Activated CD4-positive, alpha-beta T cell treated with anti-CD3 and anti-CD28 coated beads for 24 hours (primary cell): ENCODE results near the gene SDC4.
"Not testable (repeated sequence)": the region's sequence is repeated elsewhere in the genome, so short reads cannot be mapped to it uniquely, and the experiment has no call there.

ENCODE experiments used
- DNase-seq, 2 donors: peaks; one replicate each; pipeline ENCODE4 v3.0.0-alpha.2; 2020; ENCODE audit warnings: low read depth in 2 of 2

Gene SDC4

DNA sequence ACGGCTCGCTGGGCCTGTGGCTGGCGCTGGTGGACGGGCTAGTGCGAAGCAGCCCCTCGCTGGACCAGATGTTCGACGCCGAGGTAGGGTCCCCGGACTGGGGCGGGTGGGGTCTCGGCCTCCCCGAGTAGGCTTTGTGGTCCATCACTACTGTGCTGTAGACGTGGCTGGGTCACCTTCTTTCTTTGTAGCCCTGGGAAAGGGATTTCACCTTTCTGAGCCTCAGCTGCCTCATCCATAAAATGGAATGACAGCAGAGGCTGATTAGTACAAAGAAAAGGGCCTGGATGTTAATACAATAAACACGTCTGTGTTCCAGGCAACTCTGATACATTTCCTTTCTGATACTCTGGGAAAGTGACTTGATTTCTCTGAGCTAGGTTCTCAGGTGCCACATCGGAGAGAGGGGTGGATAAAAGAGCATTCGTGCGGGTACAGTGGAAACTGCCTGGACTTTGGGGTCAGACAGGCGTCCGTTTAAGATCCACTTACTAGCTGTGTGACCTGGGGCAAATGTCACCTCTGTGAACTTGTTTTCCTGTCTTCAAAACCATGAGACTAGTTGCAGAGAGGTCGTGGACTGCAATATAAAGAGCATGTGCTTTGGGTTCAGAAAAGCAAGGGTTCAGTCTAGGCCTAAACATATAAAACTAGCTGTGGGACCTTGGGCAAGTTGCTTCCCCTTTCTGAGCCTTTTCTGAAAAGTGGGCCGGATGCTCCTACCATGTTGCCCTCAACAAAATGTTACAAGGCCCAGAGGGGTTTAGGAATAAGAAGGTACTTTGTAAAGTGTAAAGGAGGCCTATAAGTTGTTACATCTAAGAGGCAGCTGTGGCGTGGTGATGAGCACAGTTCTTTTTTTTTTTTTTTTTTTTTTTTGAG, 15.6 kb upstream of the SDC4 start:
- DNase-seq: no peak

DNA sequence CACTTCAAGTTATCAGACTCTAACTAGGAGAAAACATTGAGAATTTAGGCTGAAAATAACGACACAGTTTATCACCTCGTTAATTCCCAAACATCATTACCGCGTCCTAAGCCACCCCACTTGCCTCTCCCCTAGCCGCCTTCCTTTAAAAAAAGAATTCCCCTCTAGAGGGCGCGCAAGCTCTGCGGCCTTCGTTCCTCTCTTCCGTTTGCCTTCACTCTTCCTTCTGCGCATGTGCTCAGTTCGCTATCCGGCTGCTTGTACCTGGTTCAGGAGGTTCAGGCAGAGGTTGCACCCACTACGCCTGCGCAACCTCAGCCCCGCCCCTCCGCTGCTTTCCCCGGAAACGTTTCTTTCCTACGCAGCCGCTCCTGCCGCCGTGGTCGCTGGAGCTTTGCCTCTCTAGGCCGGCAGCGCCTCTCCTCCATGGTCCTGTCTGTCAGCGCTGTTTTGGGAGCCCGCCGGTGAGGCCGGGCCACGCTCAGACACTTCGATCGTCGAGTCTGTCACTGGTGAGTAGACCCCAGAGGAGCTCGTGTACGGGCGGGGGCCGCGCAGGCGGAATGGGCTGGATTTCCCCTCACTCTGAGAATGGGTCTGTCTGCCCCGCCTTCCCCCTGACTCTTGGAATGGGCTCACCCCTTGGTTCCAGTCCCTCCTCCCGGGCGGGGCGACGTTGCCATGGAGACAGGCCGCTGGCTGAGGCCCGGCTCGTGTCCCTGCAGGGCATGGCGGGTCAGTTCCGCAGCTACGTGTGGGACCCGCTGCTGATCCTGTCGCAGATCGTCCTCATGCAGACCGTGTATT, 14.8 kb upstream of the SDC4 start, which contains the start of gene SYS1:
SYS1 (plus strand) TSS at position 353 of the 807 bp plus-strand sequence; CDS start at position 729, 376 bp downstream.
- peak; percentile 98 to 99 for DNase-seq

DNA sequence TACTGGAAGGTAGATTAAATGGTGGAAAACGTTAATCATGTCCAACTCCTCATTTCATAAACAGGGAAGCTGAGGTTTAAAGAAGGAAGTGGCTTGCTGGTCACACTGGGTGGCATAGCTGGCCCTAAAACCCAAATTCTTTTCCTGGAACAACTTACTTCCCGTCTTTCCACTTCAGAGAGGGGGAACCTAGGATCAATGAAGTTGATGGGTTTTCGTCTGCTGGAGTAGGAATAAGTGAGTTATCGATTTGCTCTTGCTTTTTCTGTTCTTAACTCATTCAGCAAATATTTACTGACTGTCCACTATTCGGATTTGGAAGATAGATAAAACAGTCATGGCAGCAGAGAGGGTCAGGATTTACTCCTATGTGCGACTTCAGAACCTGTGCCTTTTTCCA, 13.6 kb upstream of the SDC4 start:
- no peak for DNase-seq

DNA sequence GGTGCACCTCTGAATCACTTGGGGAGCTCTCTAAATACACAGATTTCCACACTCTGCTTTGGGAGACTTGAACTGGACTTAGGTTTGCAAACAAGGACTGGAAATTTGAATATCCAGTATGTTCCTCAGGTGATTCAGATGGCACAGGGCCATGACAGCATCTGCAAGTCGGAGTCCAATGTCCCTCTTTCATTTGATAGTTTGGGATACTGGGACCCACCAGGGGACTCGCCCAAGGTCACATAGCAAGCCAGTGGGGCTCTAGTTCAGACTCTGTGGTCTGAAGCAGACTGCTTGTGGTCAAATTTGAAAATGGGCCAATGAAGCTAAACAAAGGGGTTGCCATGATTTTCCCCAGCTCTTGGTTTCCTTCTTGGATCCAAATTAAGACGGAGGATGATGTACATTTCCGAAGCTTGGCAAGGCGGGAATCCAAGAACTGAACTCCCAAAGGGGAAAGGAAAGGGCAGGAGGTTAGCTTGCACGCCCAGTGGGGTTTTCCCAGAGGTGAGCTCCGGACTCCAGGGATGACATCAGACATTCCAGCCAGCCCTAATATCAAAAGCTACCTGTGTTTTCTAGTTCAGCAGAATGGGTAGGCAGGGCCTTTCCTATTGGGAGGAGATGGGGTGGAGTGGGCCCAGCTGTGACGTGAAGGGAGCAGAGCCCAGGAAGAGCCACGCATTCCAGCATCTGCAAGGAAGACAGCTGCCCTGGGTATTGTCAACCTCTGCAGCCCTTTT, 11.4 kb upstream of the SDC4 start:
- DNase-seq: no peak

DNA sequence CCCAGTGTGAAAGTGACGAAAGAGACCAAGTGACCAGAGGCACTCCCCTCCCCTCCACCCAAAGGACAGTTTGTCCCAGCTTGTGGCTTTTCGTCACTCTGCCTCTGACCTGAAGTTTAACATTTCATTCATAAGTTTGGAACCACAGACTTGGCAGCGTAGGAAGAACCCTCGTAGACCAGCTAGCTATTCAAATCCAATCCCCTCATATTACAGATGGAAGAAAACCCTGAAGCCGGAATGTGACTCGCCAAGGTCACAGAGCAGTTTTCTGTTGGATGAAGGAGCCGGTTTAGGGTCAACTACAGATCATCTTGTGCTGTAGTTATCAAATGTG, 10.8 kb upstream of the SDC4 start:
- no peak for DNase-seq

DNA sequence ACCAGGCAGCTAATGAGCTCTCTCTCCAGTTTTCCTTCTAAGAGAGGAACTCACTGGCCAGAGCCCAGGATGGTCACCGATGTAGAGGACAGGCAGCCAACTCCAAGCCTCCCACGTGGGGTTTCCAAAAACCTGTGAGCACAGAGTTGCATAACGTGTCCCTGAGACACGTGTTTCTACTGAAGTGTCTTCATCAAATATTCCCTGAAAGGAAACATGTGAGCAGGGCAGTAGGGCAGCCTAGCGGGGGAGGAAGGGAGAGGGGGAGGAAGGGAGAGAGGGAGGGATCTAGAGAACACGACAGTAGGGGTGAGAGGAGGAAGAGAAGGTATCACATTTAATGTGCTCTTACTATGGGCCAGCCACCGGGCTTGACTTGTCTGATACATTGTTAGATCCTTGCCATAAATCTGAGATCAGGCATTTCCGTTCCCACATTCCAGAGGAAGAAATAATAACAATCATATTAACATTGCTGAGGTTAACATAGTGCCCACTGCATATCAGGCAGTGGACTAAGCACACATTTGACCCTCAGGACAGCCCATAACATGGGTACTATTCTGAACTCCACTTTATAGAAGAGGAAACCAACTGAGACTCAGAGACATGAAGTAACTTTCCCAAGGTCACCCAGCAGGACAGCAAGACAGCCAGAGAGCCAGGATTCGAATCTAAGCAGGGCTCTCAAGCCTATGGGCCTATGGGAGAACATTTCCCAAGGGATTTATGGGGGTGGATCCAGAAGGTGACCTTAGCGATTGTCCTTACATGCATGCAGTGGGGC, 10.3 kb upstream of the SDC4 start:
- DNase-seq: no peak

DNA sequence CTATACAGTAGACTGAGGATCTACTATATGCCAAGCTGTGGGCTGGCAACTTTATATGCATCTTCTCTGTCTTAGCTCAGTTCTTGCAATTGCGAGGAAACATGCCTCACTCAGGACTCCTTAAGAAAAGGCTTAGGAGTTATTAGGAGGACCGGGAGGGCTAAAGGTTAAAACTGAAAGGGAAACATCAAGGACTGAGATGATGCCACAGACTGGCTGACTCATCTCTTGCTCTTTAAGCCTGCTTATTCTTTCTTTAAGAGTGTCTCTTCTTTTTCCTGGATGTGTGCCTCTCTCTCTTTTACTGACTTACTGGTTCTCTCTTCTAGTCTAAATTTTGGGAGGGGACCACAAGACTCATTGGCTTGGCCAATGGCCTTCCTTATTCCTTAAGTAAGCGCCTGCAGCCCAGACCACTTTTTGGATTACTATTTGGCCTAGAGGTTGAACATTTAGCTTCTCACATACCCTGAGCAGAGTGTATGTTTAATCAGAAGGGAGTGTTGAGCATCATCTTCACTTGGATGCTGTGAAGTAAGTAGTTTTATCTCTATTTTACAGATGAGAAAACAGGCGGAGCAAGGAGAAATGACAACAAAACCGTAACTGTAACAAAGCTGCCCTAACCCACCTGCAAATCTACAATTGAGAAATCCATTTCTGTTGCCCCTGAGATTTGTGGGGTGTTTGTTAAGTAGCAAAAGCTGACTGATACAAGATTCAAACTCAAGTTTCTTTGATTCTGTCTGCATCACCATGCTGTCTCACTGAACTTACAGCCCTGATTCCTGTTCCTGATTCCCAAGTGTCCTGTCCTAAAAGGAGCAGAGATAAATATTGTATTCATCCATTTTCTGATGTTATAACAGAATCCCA, 7.2 kb upstream of the SDC4 start:
- DNase-seq: no peak

DNA sequence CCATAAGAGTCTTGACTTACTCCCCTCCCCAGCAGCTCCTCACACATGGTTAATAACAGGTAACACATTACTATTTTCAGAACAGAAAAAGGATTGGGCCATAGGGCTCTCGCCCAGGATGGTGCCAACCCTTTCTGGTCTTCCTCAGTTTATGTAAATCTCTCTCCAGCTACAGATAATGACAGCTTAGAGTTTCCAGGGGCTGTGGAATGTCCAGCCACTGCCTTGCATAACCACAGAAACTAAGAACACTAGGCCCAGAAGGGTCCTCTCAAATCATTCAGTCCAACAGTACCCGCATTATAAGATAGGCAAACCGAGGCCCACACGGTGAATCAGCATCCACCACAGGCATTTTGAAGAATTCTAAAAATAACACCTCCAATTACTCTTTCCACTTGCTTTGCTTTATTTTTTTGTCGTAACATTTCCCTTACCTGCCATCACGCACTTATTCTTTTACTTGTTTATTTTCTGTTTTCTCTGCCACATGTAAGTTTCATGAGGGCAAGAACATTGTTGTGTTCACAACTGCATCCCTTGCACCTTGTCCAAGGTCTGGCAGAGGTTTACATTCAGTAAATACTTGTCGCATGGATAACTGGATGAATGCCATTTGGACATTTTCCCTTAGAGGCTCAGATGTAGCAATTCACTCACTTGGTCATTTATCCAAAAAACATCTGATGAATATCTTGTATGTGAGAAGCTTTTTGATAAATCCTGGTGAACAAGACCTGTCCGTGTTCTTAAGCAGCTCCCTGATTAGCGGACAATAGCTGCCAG, 6.4 kb upstream of the SDC4 start:
- DNase-seq: no peak

DNA sequence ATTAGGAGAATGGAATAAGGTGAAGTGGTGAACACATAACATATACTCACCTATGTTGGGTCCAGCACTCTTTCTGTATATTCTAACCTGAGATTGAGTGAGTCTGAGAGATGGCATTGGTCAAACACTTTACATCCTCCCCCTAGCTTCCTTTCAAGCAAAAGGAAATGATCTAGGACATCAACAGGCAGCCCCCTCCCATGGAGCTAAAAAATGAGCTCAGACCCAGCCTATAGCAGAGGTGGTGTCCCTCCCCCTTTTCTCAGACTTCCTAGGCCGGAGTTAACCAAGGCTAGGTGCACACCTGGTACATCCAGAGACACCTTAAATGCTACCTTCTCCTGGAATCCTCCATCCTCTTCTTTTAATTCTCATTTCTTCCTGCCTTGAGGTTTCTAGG, 5.5 kb upstream of the SDC4 start:
- no peak for DNase-seq

DNA sequence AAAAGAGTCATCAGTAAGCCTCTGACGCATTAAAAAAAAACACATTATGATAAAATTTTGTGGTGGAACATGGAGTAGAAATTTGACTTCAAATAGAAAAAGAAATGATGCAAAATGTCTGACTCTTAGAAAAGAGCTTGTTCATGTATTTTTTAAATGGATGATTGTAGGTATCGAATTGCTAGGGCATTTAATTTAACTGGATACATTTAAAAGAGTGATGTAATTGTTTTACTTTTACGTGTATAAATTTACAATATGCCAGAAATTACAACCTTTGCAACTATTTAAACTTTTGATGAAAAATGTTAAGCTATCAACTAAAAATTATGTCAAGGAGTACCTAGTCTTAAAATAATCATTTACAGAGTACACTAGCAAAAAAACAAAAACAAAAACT, 4.5 kb upstream of the SDC4 start:
- no peak for DNase-seq

DNA sequence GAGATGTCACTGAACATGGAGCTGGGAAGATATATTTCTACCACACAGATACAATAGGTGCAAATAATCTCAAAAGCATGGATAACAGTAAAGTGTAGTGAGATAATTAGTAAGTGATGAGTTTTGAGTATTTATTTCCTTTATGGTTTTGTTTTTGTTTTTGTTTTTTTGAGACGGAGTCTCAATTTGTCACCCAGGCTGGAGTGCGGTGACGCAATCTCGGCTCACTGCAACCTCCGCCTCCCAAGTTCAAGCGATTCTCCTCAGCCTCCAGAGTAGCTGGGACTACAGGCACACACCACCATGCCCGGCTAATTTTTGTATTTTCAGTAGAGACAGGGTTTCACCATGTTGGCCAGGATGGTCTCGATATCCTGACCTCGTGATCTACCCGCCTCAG, 2.6 kb upstream of the SDC4 start:
- not testable (repeated sequence) for DNase-seq

DNA sequence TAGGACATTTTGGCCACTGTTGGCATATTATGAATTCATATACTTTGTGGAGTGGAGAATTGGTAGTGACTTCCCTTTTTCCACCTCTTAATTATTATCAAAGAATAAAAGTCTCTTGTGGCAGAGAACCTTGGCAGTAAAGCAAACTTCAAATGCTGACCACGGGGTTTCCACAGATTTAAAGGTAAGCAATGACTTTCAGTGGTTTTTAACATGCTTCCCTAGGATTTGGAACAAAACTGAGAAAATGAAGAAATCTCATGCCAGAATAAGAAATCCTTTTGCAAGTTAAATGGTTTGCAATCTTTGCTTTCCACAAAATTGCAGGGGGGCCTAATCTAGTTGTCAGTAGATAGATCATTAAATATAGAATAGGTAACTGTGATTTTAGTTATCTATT, 2.0 kb upstream of the SDC4 start:
- no peak for DNase-seq

DNA sequence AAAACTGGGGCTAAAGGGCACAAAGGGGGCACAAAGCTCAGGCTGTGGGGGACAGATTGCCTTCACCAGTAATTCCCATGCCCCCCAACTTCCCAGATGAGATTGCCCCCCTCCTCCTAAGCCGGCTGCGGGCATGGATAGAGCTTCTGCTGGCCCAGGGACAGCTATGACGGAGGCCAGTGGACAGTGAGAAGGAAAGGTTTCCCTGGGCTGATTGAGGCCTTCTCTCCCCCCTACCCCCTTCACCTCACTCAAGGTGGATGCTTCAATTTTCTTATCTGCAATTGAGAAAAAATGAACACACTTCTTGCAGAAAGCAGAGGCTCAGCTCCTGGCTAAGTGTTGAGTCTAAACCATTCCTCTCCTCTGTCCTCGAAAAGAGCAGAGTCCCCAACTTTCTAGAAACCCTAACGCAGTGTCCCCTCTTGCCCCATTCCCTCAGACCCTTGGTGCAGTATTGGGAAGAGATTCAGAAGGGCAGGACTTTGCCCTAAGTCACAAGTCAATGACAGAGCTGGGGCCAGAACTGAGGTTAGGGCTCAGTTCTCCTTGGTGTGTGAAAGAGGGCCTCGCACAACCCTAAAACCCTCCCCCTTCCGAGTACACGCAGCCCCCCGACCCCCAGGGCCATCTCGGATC, 808 bp downstream of the SDC4 start:
- DNase-seq: no peak

DNA sequence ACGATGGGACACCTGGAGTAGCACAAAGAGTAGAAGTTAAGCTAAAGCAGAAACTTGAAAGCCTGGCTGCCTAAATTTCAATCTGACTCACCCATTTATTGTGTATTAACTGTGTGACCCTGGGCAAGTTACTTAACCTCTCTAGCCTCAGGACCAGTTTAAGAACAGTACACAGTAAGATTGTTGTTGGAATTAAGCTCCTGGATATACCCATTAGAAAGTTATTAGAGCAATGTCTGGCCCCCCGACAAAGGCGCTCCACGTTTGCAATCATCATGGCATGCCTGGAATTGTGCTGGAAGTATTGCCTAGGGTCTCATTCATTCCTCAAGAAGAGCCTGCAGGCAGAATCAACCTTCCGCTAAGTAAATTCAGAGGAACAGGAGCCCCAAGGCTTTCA, 1.4 kb downstream of the SDC4 start:
- DNase-seq: no peak

DNA sequence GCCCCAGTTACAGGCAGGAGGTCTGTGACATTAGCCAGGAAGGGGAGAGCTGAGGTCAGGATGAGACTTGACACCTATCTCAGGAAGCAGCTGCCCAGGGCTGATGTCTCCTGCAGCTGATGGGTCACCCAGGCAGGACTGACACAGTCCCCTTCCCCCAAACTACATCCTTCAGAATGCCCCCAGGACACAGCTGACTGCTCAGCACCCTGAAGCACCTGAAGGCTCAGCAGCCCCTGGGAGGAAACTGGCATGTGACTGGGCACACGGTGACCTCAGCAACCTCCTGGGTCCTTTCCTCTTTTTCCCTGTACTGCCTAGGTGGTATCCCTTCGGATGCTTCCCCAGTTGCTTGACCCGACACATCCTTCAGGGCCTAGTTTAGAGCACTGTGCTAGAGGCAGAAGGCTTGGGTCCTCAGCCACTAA, 1.9 kb downstream of the SDC4 start:
- no peak for DNase-seq

DNA sequence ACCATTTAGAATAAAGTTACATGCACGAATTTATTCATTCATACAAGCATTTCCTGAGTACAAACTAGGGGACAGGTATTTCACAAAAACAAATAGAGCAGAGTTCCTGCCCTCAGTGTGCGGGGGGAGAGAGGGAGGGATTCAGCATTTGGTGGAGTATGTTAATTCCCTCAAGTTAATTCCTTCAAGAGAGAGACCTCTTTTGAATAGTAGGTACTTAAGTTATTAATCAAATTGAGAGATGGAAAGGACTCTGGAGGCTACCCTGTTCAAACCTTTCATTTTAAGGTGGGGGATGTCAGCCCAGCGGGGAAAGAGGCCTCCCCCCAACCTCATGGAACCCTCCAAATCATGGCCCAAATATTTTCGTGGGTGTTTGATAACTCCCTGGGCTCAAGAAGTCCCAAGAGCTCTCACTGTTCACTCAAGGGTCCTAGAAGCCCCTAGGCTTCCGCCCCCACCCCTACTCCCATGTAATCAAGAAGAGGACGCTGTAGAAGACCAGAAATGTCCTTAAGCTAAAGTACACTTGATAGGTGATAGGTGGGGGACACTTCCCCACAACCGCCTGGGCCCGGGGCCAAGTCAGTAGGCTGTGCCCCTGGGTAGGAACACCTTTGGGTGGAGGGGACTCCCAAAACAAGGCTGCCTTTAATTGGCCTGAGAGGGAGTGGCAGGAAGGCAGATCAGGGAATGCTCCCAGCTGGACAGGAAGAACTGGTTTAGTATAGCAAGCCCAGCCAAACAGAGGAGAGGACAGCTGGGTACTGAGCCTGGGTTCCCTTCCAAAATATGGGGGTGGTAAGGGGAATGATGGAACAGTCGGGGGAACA, 2.9 kb downstream of the SDC4 start:
- no peak for DNase-seq

DNA sequence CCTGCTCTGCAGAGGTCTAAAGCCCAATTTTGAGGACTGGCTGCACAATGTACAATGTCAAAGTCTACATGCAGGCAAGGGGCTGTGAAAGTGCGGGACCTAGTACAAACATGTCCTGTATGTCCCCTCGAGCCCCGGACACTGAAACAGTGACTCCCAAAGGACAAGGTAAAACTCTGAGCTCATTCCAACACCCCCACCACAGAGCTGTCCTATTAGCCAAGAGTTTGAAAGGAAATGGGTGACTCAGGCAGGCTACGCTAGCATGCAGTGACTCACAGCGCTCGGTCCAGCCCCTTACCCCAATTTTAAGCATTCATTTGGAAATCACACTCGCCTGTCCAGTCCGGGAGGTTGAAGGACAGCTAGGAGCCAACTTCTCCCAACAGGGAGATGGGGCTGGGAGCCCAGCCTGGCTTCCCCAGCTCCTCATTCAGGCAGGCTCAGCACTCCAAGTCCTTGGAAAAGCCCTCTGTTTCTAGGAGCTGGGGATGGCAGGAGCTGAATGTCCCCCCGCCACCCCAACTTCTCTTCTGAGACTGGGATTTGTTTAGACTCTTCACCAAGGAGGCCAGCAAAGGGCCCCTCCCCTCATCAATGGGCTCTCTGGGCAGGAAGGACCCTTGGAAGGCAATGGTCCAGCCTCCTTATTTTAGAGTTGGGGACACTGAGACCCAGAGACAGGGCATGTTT, 3.9 kb downstream of the SDC4 start:
- no peak for DNase-seq
